Osteocyte (in vitro differentiated cells): ENCODE data around the gene INPP5D. TPM values are rescaled to one million over a fixed set of nuclear protein-coding genes. Genes with fewer than 3 reads are reported as not detected.

Source experiments
- DNase-seq: peaks from one replicate; pipeline ENCODE4 v3.0.0; 2021; ENCODE audit warnings: mixed read lengths; ENCODE audit not compliant: unreplicated experiment; ENCODE audit errors: extremely low spot score
- H3K27ac Mint-ChIP-seq: one replicate; pipeline ENCODE4 v1.8.0; 2021; ENCODE audit warnings: mild to moderate bottlenecking, mixed read lengths; ENCODE audit not compliant: unreplicated experiment
- H3K27me3 Mint-ChIP-seq: one replicate; pipeline ENCODE4 v1.8.0; 2021; ENCODE audit warnings: mixed read lengths; ENCODE audit not compliant: unreplicated experiment
- H3K36me3 Mint-ChIP-seq: one replicate; pipeline ENCODE4 v1.8.0; 2021; ENCODE audit warnings: mixed read lengths; ENCODE audit not compliant: unreplicated experiment
- H3K4me1 Mint-ChIP-seq: one replicate; pipeline ENCODE4 v1.8.0; 2021; ENCODE audit warnings: mixed read lengths; ENCODE audit not compliant: unreplicated experiment
- H3K4me3 Mint-ChIP-seq: one replicate; pipeline ENCODE4 v1.8.0; 2021; ENCODE audit warnings: mild to moderate bottlenecking, moderate library complexity, mixed read lengths; ENCODE audit not compliant: unreplicated experiment
- H3K9me3 Mint-ChIP-seq: one replicate; pipeline ENCODE4 v1.8.0; 2021; ENCODE audit warnings: mixed read lengths; ENCODE audit not compliant: unreplicated experiment
- CTCF ChIP-seq: fragments of 200-600 bp; sonication (generic); IDR thresholded peaks from 2 replicates; pipeline ENCODE4 v1.5.0; 2021; ENCODE audit warnings: antibody characterized with exemption, mild to moderate bottlenecking, moderate library complexity
- total RNA-seq: library from RNA; stranded (reverse); gene quantifications from 2 replicates; pipeline ENCODE4 v1.2.1, GENCODE V29; 2021

INPP5D gene
- total RNA-seq, 1 donor from 2014 or later, result 0.40 TPM

GRCh38 chr2:233032551-233033320, 27.4 kb upstream of the INPP5D start, which contains the start of gene NEU2:
NEU2 (plus strand) TSS chr2:233032672; CDS start chr2:233032672, 0 bp downstream.
- Mint-ChIP-seq H3K27ac (no peak within 1 kb of the TSS), H3K36me3 (no peaks in the 10 kb centered on the region)

GRCh38 chr2:233033672-233034071, 26.5 kb upstream of the INPP5D start:
- DNase-seq, result no peak
- Mint-ChIP-seq H3K27ac (no peak overlapping the region), H3K27me3 (no peaks in the 10 kb centered on the region), H3K4me1 (no peaks in the 10 kb centered on the region), H3K36me3 (no peaks in the 10 kb centered on the region), H3K4me3 (no peak overlapping the region), H3K9me3 (peaks cover 5% of the 10 kb centered on the region)
- TF ChIP-seq CTCF, result no peak

More at GRCh38 chr2:233032551-233033320, 27.4 kb upstream of the INPP5D start, which contains the start of gene NEU2:
- DNase-seq, result no peak
- no peak for TF ChIP-seq CTCF
- Mint-ChIP-seq H3K27me3 (no peaks in the 10 kb centered on the region), H3K4me1 (no peaks in the 10 kb centered on the region), H3K9me3 (peaks cover 5% of the 10 kb centered on the region), H3K4me3 (no peak within 1 kb of the TSS)

GRCh38 chr2:233034091-233034882, 25.9 kb upstream of the INPP5D start:
- DNase-seq, result no peak
- Mint-ChIP-seq H3K4me1 (peaks cover 2% of the 10 kb centered on the region), H3K27ac (no peak overlapping the region), H3K27me3 (no peaks in the 10 kb centered on the region), H3K36me3 (no peaks in the 10 kb centered on the region), H3K4me3 (no peak overlapping the region), H3K9me3 (peaks cover 5% of the 10 kb centered on the region)
- TF ChIP-seq CTCF, result no peak

DNA sequence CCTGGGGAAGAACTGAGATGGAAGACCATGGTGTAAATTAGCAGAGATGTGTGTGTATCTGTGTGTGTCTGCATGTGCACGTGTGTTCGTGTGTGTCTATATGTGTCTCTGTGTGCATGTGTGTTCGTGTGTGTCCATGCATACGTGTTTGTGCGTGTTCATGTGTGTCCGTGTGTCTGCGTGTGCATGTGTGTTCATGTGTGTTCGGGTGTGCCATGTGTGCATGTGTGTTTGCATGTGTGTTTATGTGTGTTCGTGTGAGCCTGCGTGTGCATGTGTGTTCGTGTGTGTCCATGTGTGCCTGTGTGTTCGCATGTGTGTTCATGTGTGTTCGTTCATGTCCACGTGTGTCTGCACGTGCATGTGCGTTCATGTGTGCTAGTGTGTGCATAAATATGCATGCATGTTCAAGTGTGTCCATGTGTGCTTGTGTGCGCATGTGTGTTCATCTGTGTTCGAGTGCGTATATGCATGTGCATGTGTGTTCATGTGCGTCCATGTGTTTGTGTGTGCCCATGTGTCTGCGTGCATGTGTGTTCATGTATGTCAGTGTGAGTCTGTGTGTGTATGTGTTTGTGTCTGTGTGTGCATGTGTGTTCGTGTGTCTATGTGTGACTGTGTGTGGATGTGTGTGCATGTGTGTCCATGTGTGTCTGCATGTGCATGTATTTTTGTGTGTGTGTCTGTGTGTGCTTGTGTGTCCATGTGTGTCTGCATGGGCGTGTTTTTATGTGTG, 24.5 kb upstream of the INPP5D start:
- H3K27me3 Mint-ChIP-seq, result peaks cover 5% of the 10 kb centered on the region

More for the DNA sequence above, 24.5 kb upstream of the INPP5D start:
- H3K36me3 Mint-ChIP-seq, result no peaks in the 10 kb centered on the region
- no peak overlapping the region for H3K4me3 Mint-ChIP-seq
- DNase-seq, result no peak
- peaks cover 4% of the 10 kb centered on the region for H3K4me1 Mint-ChIP-seq
- no peak overlapping the region for H3K27ac Mint-ChIP-seq
- no peak for TF ChIP-seq CTCF
- peaks cover 5% of the 10 kb centered on the region for H3K9me3 Mint-ChIP-seq
